HG02870 (cell line): ENCODE data around the gene CPT1C.

Experiments
- ATAC-seq: cut with Tn5 transposase; IDR thresholded peaks from one replicate; pipeline ENCODE4 v1.9.1; 2021; ENCODE audit warnings: mild to moderate bottlenecking, moderate library complexity; ENCODE audit not compliant: unreplicated experiment

CPT1C gene

DNA sequence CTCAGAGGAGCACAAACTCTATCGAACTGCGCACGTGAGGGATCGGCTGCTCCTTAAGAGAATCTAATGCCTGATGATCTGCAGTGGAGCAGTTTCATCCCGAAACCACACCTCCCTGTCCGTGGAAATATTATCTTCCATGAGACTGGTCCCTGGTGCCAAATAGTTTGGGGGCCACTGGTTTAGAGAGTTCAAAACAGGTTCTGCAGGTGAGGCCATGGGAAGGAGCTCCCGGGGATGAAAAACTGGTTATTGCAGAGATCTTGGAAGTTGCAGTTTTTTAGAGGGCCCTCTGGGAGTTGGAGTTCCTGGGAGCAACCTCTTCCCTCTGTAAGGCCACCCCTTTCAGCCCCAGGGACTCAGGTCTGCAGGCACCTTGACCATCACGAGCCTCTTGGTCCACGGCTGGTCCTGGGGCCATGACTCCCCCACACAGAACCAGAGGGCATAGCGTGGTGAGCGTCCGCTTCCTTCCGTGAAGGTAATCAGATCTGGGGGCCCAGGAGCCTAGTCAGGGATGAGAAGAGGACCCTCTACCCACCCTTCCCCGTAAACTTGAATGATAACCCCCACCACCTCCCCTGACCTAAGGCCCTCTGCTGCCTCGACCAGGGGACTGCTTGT is 30.5 kb upstream of the CPT1C start:
- ATAC-seq = no peak

GRCh38 chr19:49662011-49662410 is 28.9 kb upstream of the CPT1C start:
- ATAC-seq = no peak

GRCh38 chr19:49663224-49663623 is 27.7 kb upstream of the CPT1C start:
- ATAC-seq = no peak

DNA sequence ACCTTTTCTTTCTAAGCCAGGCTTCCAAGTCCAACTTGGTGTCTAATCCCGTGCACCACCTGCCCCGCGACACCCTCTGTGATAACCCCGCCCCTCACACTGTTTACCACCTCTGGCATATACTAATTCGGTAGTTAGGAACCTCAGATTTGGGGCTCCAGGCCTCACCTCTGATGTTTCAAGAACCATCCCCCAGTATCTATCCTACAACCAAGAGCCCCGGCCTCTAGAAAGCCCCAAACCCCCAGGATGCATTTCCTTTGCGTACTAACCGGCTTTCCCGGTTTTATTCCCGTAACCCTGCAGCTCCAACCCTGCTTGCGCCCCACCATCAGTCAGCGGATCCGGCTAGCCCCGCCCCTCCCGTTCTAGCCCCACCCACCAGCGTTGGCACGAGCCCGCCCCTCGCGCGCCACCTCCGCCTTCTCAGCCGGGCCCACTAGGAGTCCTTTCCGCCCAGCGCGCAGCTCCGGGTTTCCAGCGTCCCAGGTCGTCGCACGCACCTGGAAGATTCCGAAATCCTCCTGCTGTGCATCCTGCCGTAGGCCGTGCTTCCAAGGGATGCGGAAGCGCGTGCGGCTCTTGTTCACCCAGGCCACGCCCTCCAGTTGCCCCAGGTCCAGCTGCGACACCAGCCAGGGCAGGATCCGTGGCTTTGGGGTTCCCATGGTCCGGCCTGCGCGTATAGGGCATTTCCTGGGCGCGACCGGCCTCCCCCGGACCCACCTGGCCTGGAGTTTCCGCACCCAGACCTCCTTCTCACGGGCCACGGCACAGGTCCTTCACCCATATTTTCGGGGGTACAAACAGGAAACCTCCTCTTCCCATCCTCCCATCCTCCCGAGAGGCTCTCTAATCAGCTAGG is 26.5 kb upstream of the CPT1C start:
- ATAC-seq = no peak

DNA sequence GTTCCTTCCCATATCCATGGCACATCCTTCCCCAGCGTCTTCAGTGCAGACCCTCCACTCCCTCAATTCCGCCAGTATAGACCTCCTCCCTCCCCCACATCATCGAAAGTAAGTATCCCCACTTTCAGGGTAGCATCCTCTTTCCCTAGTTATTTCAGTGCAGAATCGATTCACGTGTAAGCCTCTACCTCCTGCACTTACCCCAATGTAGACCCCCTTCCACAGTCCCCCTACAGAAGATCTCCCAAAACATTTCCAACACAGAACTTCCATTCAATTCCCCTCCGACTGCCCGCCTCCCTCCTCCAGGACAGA is 25.9 kb upstream of the CPT1C start:
- no peak for ATAC-seq

DNA sequence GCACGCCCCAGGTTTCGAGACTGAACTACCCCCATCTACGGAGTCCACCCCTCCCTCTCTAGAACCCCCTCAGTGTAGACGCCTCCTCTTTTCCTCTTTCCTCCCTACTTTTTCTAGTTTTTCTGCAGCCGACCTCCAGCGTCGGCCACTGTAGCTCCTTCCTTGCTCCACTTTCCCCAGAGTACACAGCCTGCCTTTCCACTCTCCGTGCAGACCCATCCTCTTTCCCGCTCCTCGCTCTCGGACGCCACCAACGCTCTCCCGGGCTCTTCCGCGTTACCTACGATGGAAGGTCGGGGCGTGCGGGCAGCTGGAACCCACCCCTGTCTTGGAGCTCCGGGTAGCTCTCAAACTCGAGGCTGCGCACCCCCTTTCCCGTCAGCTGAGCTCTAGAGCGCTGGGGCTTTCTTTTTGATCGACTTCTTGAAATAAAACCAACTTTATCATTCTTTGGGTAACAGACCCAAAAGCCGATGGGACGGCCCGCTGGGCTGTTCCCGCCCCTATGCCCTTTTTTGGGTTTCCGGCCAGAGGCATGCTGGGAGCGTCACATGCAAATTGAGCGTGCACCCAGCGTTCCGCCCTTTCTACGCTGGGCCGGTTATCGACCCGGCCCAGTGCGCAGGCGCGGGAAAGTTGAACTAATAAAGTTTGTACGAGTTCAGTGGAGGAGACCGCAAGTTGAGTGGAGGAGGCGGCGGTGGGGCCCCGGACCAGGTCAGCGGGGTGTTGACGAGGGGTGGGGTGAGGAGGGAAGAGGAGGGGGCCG is 25.4 kb upstream of the CPT1C start, which contains the start of the genes BCL2L12 and IRF3:
Gene BCL2L12 (plus strand): TSS at position 583 of the 769 bp plus-strand sequence. CDS start 760 bp downstream, outside the sequence.
Gene IRF3 (minus strand): TSS at position 507 of the 769 bp plus-strand sequence. CDS start 1,019 bp downstream, outside the sequence.
- ATAC-seq = peak; percentile 84

GRCh38 chr19:49666120-49666444 is 24.8 kb upstream of the CPT1C start:
- no peak for ATAC-seq

DNA sequence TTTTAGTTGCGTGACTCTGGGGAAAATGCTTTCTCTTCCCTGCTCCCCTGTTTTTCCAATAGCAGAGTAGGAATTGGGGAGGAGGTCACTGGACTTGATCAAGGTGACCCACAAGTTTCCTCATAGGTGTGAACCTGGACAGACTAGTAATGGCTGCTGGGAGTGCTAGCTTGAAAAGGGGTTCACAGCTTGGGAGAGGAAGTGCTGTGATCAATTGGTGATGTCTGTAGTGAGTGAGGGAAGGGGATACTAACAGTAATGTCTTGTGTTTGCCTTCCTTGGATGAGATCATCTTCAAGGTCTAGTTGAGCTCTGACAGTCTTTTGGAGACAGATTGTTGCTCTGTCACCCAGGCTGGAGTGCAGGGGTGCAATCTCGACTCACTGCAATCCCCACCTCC is 23.4 kb upstream of the CPT1C start:
- ATAC-seq = no peak

GRCh38 chr19:49669516-49669915 is 21.4 kb upstream of the CPT1C start:
- ATAC-seq = no peak

DNA sequence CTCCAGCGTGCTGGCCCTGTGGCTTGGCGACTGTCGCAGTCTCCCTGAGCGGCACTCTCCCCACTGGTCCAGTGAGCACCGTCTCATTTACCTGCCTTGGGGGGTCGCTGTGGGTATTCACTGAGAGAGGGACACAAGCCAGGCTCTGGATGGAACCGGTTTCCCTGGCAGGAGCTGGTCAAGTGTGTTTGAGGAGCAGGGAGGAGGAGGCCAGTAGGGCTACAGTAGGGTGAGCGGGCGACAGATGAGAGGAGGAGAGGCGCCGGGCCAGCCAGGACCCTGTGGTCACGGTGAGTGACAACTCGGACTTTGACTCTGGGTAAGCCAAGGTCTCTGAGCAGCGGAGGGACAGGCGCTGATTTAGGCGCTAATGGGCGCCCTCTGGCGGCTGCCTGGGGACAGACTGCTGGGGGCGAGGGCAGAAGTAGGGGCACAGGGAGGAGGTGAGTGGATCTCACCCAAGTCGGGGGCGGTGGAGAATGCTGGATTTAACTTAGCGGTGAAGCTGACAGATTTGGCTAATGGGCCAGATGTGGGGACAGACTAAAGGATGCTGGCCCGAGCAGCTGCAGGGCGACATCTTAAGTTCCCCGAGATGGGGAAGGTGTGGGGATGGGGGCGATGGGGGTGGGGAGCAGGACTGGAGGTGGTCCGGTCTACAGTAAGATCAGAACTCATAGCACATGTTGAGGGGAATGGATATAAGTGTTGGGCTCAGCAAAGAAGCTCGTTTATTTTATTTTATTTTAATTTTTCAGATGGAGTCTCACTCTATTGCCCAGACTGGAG is 18.6 kb upstream of the CPT1C start:
- no peak for ATAC-seq

- ATAC-seq = peak; percentile 17
Observed at GRCh38 chr19:49676136-49676783, 14.7 kb upstream of the CPT1C start.

DNA sequence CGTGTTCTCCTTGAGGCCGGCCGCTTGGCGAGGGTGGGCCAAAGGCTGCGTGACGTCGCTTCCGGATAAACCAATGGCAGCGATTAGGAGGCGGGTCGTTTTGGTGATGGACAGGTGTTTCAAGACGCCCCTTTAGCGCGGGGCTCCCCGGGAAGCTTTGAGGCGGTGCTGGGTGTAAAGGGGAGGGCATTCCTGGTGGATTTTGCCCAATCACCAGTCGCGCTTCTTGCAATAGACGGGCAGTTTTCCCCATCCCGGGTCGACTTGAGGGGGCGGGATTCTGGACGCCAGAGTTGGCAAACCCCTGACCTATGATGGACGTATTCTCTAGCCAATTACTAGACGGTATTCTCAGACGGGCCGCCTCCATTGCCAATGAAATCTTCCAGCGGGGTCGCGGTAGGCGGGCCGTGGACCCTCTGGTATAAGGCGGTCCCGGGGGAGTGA is 14.1 kb upstream of the CPT1C start:
- peak; percentile 65 for ATAC-seq

DNA sequence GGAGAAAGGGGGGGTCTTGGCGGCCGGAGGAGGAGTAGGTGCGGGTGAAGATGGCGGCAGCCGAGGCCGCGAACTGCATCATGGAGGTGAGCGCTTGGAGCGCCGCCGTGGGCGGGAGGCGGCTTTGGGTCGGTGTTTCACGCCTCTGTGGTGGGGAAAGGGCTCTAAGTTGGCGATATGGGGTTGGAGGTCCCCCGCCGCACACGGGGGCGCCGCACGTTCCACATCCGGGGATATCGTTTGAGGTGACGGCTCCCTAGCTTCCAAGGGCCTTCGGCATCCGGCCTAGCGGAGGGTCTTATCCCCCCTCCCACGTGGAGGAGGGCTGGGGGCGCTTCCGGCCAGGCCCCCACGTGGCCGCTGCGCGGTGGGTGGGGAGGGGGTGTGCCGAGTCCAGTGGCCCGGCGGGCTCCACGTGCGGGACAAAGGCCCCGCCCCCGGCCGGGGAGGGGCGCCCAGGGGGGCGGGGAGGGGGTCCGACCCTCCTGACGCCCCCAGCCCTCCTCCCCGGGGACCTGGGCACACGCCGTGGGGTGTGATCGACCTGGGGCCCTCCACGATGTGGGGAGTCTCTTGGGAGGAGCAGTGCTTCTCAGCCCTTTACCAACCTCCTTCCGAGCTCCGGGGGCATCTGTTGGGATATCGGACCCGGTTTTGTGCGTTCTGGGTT is 13.6 kb upstream of the CPT1C start, which contains the start of gene PRMT1:
Gene PRMT1 (plus strand): TSS at position 41 of the 670 bp plus-strand sequence. CDS start 10 bp downstream, at position 51.
- no peak for ATAC-seq

DNA sequence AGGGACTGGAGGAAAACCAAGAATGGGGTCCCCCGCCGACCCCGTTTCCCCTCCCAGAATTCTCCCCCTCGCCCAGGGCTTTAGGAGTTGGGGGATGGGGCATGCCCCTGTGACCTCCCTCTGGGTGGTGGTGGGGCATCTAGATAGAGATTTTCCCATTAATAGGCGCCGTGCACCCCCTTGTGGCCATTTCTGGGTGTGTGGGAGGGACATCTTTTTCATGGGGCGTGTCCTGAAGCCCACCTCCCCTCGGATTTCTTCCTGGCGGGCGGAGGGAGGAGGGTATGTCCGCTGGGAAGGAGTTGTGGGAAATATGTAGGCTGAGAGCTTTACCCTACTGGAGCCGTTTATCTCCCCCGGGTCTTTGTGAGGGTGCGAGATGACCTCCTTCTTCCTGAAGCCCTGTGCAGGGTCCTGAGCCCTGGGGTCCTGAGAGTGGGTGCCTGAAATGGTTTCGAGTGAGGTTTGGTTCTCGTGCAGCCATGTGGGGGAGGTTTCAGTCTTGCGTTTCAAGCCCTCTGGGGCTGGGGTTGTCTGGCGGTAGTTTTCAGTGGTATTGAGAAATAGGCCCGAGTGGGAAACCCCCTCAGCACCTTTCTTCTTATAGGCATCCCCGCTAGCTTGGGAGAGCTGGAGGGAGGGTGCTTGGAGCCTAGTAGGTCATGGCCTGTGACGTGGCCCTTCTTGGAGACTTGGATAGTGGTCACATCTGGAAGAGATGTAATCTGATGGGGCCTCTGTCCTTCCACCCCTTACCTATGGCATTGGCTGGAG is 12.8 kb upstream of the CPT1C start:
- no peak for ATAC-seq

DNA sequence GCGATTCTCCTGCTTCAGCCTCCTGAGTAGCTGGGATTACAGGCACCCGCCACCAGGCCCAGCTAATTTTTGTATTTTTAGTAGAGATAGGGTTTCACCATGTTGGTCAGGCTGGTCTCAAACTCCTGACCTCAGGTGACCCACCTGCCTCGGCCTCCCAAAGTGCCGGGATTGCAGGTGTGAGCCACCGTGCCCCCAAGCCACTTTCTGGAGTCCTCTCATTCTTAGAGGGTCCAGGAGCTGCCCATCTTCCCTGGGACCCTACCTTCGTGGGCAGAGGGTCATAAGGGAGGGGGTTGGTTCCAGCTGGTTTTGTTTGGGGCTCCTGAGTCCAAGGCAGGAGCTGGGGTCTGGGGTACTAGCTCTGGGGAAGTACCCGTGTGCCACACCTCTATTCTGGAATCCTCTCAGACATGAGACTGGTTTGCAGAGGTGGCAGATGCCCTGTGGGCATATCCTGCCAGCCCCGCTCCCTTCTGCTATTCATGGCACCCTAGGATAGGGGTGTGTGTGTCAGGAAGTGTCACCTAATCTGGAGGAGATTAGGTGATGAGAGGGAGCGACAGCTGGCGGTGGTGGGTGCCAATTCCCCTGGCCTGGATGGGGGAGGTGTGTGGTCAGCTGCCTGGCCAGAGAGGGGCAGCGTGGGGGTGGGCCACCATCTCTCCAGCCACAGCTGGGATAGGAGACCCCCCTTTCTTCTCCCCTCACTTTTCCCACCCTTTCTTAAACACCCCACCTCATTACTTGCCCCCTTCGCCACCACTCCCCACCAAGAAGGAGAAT is 11.7 kb upstream of the CPT1C start:
- no peak for ATAC-seq

DNA sequence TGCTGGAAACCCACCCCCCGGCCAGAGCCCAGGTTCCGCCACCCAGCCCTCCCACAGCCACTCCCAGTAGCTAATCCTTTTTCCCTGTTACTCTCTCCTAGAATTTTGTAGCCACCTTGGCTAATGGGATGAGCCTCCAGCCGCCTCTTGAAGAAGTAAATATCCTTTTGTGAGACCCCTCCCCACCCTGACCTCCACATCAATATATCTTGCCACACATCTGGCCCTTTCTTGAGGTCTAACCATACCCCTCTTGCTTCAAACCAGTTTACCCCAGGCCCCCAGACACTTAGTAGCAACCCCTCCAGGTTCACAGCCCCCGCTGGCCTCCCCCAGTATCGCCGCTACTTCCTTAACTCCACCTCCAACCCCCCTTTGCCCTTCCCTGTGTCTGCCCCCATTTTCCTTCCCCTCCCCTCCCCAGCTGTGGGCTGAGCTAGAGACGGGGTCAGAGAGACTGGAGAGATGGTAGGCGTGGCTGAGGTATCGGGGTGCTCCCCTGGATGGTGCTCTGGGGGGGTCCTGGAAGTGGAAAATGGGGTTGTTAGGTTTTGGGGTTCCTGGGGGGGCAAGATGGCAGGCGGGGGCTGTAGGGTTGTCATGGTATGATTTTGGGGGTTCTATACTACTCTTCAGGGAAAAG is 11.0 kb upstream of the CPT1C start:
- no peak for ATAC-seq
